GM13976 (cell line): ENCODE measurements around the gene MEPE.

Source experiments
- DNase-seq: peaks from one replicate; pipeline ENCODE4 v3.0.0; 2012; ENCODE audit warnings: low spot score
- in situ Hi-C: fragments of 300-500 bp; cut with MboI; formaldehyde crosslinking; loops from one replicate; pipeline ENCODE4 v1.12.0; 2022; ENCODE audit warnings: low sequenced_read_pairs, mixed read lengths, inconsistent platforms; ENCODE audit not compliant: unreplicated experiment
- TF ChIP-seq, protein P1 (sequence below): IDR thresholded peaks from 2 replicates; pipeline ENCODE4 v1.5.1; 2012; ENCODE audit warnings: borderline replicate concordance, mild to moderate bottlenecking; ENCODE audit not compliant: insufficient read depth; ENCODE audit errors: extremely low read depth, missing control alignments, control extremely low read depth

Gene MEPE

DNA sequence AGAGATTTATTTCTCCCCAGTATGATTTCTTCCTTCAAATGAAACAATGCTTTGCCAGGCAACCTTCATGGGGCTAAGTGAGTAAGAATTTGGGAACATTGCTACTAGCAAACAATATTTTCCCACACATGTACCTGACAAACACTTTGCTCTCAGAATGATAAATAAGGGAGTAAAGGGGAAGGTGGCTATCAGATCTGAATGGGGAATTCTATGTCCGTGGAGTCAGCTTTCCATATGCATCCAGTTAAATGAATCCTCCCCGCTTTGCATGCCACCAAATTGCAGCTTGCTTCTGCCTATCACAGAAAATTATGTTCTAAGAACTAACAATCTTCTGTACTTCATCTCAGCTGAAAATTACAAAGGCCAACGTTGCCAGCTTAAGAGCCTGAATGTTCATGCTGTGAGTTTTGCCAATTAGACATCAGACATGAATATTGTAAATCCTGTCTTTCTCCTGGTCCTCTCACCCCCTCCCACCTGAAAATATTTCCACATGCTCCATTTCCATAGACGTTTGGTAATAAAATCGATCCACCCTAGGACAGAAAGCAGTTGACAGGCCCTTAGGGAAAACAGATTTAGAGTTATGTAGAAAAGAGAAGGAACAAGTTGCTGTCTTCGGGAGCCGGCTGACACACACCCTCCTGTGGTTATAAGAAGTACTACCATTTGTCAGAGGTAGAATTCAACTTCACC is 6.3 kb downstream of the MEPE start:
- in situ Hi-C loops = no loop called here
- DNase-seq = no peak
- TF ChIP-seq, protein P1, sequence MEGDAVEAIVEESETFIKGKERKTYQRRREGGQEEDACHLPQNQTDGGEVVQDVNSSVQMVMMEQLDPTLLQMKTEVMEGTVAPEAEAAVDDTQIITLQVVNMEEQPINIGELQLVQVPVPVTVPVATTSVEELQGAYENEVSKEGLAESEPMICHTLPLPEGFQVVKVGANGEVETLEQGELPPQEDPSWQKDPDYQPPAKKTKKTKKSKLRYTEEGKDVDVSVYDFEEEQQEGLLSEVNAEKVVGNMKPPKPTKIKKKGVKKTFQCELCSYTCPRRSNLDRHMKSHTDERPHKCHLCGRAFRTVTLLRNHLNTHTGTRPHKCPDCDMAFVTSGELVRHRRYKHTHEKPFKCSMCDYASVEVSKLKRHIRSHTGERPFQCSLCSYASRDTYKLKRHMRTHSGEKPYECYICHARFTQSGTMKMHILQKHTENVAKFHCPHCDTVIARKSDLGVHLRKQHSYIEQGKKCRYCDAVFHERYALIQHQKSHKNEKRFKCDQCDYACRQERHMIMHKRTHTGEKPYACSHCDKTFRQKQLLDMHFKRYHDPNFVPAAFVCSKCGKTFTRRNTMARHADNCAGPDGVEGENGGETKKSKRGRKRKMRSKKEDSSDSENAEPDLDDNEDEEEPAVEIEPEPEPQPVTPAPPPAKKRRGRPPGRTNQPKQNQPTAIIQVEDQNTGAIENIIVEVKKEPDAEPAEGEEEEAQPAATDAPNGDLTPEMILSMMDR = no peak

GRCh38 chr4:87839592-87839946 is 6.8 kb downstream of the MEPE start:
- no peak for DNase-seq
- in situ Hi-C loops = no loop called here
- TF ChIP-seq, protein P1 = no peak

- TF ChIP-seq, protein P1 = no peak
- DNase-seq = no peak
- in situ Hi-C loops = loop anchor here (10.0 kb wide), 1 partner anchor 155 kb away; no protein-coding TSS in a partner anchor
Observed at GRCh38 chr4:87840149-87840548, 7.4 kb downstream of the MEPE start.

GRCh38 chr4:87843936-87844335 is 11.2 kb downstream of the MEPE start:
- in situ Hi-C loops = loop anchor here (10.0 kb wide), 1 partner anchor 159 kb away; no protein-coding TSS in a partner anchor
- DNase-seq = no peak
- TF ChIP-seq, protein P1 = no peak

GRCh38 chr4:87844452-87844851 is 11.7 kb downstream of the MEPE start:
- no peak for DNase-seq
- TF ChIP-seq, protein P1 = no peak
- in situ Hi-C loops = loop anchor here (10.0 kb wide), 1 partner anchor 160 kb away; no protein-coding TSS in a partner anchor

GRCh38 chr4:87846226-87846625 is 13.5 kb downstream of the MEPE start:
- in situ Hi-C loops = loop anchor here (10.0 kb wide), 1 partner anchor 161 kb away; no protein-coding TSS in a partner anchor
- DNase-seq = no peak
- TF ChIP-seq, protein P1 = no peak
